Fibroblast of lung (primary cell): ENCODE results near the gene EPB42.

Source experiments
- EZH2 ChIP-seq: IDR thresholded peaks from 2 replicates; pipeline ENCODE4 v1.5.1; 2012; ENCODE audit warnings: low read length, control low read depth, mild to moderate bottlenecking; ENCODE audit errors: missing control alignments
- TF ChIP-seq, protein P1 (sequence below), 2 donors: IDR thresholded peaks in 1 of 2; conservative IDR thresholded peaks in 1 of 2; 1 replicate in 1 of 2; 2 replicates in 1 of 2; pipeline ENCODE4 v1.5.1; 2011 to 2012; ENCODE audit warnings: low read length in 2 of 2, control low read depth in 1 of 2, inconsistent platforms in 1 of 2, low read depth in 1 of 2, mild to moderate bottlenecking in 1 of 2

DNA sequence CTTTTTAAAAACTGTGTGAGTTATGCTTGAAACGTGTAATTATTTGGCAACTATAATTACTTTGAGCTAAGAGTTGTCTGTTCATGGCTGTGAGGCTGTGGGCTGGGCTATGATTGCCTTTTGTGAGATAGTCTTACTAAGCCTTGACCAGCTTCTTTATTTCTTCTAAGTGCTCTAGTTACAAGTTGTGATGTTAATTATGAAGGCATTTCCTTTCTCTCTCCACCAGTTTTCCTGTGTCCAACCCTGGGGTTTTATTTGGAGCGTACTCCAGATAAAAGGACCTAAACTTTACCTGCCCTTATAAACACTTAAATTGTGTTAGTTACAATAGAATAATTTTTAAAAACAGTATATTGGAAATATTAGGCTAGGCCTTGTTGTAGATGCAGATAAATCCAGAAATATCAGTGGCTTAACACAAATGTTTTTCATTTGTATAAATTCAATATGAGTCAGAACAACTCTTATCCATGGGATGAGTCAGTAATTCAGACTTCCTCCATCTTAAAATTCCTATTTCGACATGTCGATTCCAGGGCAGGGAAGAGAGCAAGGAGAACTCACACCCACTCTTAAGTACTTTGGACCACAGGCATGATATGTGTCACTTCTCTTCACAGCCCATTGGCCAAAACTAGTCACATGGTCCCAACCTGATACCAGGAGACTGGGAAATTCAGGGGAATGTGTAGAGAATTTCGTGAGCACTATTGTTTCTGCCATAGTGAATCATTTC, 70.5 kb downstream of the EPB42 start:
- TF ChIP-seq, protein P1, sequence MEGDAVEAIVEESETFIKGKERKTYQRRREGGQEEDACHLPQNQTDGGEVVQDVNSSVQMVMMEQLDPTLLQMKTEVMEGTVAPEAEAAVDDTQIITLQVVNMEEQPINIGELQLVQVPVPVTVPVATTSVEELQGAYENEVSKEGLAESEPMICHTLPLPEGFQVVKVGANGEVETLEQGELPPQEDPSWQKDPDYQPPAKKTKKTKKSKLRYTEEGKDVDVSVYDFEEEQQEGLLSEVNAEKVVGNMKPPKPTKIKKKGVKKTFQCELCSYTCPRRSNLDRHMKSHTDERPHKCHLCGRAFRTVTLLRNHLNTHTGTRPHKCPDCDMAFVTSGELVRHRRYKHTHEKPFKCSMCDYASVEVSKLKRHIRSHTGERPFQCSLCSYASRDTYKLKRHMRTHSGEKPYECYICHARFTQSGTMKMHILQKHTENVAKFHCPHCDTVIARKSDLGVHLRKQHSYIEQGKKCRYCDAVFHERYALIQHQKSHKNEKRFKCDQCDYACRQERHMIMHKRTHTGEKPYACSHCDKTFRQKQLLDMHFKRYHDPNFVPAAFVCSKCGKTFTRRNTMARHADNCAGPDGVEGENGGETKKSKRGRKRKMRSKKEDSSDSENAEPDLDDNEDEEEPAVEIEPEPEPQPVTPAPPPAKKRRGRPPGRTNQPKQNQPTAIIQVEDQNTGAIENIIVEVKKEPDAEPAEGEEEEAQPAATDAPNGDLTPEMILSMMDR (conservative IDR thresholded peaks at IDR 0.05 in 1 of 2, IDR thresholded peaks at IDR 0.05 in 1 of 2; ENCODE audit: low read depth in 1 of 2, low read length in 2 of 2), result no peak
- TF ChIP-seq EZH2, result no peak
